Lung (tissue), 12 donors: ENCODE data around the gene AK8. TPM values are rescaled to one million over a fixed set of nuclear protein-coding genes. Genes with fewer than 3 reads are reported as not detected.
"Not testable (repeated sequence)": the region's sequence is repeated elsewhere in the genome, so short reads cannot be mapped to it uniquely, and the experiment has no call there.

Experiments
- ATAC-seq: fragments of 200-7000 bp; cut with Tn5 transposase; one replicate; pipeline ENCODE4 v1.9.1; 2020; ENCODE audit warnings: moderate number of reproducible peaks; ENCODE audit not compliant: insufficient read depth, low FRiP score
- DNase-seq, 3 donors: peaks; one replicate each; pipeline ENCODE4 v3.0.0-alpha.2; 2013 to 2017
- H3K27ac ChIP-seq, 2 donors: one replicate each; pipeline ENCODE4 v1.5.1; 2013; ENCODE audit warnings: mild to moderate bottlenecking in 2 of 2, moderate library complexity in 2 of 2, control low read depth in 1 of 2, inconsistent platforms in 1 of 2, low read depth in 1 of 2, low read length in 1 of 2
- H3K27me3 ChIP-seq, 3 donors: one replicate each; pipeline ENCODE4 v1.5.1; 2013; ENCODE audit warnings: low read length in 2 of 3; ENCODE audit not compliant: control insufficient read depth in 3 of 3, insufficient read depth in 3 of 3
- H3K36me3 ChIP-seq, 4 donors: one replicate each; pipeline ENCODE4 v1.5.1; 2013; ENCODE audit warnings: low read length in 4 of 4, mild to moderate bottlenecking in 1 of 4, moderate library complexity in 1 of 4; ENCODE audit not compliant: control insufficient read depth in 4 of 4, insufficient read depth in 4 of 4
- H3K4me1 ChIP-seq, 5 donors: one replicate each; pipeline ENCODE4 v1.5.1; 2013; ENCODE audit warnings: low read length in 5 of 5, mild to moderate bottlenecking in 2 of 5, moderate library complexity in 1 of 5; ENCODE audit not compliant: control insufficient read depth in 5 of 5, insufficient read depth in 5 of 5
- H3K4me3 ChIP-seq: one replicate; pipeline ENCODE4 v1.5.1; 2013; ENCODE audit warnings: mild to moderate bottlenecking, control low read depth, moderate library complexity
- H3K9ac ChIP-seq, 2 donors: one replicate each; pipeline ENCODE4 v1.5.1; 2013; ENCODE audit warnings: low read length in 2 of 2, control low read depth in 1 of 2; ENCODE audit not compliant: insufficient read depth in 1 of 2
- H3K9me3 ChIP-seq, 4 donors: one replicate each; pipeline ENCODE4 v1.5.1; 2013; ENCODE audit warnings: low read length in 3 of 4, mild to moderate bottlenecking in 1 of 4, moderate library complexity in 1 of 4; ENCODE audit not compliant: control insufficient read depth in 4 of 4, insufficient read depth in 3 of 4
- CTCF ChIP-seq: IDR thresholded peaks from 2 replicates; pipeline ENCODE4 v1.5.1; 2012; ENCODE audit warnings: mild to moderate bottlenecking; ENCODE audit errors: control extremely low read depth, extremely low read depth
- WGBS, 2 donors: extraction: QIAGEN DNeasy Blood & Tissue Kit; methylation state at CpG; one replicate each; pipeline ENCODE4 v1.1.7; 2013; 5-methylcytosine and 5-hydroxymethylcytosine counted together
- polyA plus RNA-seq, 2 donors: library from polyadenylated mRNA; stranded (reverse); fragments of 200-250 nt; gene quantifications; one replicate each; pipeline ENCODE4 v1.2.1, GENCODE V29; 2013
- total RNA-seq, 2 donors: library from RNA; depleted of rRNA in 1 of 2; stranded (reverse); fragments of >200 nt in 1 of 2; gene quantifications; one replicate each; pipeline ENCODE4 v1.2.1, GENCODE V29; 2014 to 2021
- donor health status: control.
- donor health status: control.
- donor health status: Bipolar disorder and iron deficiency.
- donor health status: healthy.
- donor health status: DM: yes; HTN: yes; CAD: no.

Gene AK8
- total and polyA plus RNA-seq, 4 donors: 1.9 to 10.6 (median 3.7) TPM

GRCh38 chr9:132773764-132774339, 104.2 kb downstream of the AK8 start:
- Histone ChIP-seq H3K9me3 (peaks cover 0 to 4% (median 0%) of the 10 kb centered on the region in 4 donors), H3K36me3 (no peaks in the 10 kb centered on the region), H3K27ac (no peak overlapping the region), H3K4me3 (no peak overlapping the region), H3K27me3 (no peaks in the 10 kb centered on the region), H3K4me1 (peaks cover 0 to 9% (median 1%) of the 10 kb centered on the region in 5 donors), H3K9ac (no peak overlapping the region)
- TF ChIP-seq CTCF: no peak
- 71 to 72% methylated on average over 7 of the region's 7 CpGs for WGBS, 2 donors
- DNase-seq (no peak), ATAC-seq (no peak)

DNA sequence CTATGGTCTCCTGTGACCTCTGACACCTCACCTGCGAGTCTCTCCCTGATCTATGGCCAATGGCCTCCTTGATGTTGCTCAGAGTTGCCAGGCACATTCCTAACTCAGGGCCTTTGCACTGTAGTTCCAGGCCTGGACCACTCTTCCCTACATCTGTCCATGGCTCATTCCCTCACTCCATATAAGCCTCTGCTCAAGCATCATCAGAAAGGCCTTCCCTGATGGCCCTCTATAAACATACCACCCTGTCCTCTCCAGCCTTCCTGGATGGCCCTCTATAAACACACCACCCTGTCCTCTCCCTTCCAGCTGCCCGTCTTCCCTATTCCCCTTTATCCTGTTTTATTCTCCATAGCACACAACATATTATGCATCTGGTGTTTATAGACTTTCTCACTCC, 105.0 kb downstream of the AK8 start:
- ATAC-seq (no peak), DNase-seq (no peak)
- 92 to 93% methylated on average over 2 of the region's 2 CpGs for WGBS, 2 donors

GRCh38 chr9:132771752-132772151, 106.3 kb downstream of the AK8 start:
- H3K9ac ChIP-seq, DNase-seq, H3K27me3 ChIP-seq, H3K9me3 ChIP-seq, H3K27ac ChIP-seq, H3K4me3 ChIP-seq, H3K36me3 ChIP-seq, ATAC-seq: not testable (repeated sequence)
- peaks cover 0 to 12% (median 3%) of the 10 kb centered on the region in 5 donors for H3K4me1 ChIP-seq
- WGBS, 2 donors: 96 to 98% methylated on average over 5 of the region's 5 CpGs

More for the DNA sequence above, 105.0 kb downstream of the AK8 start:
- Histone ChIP-seq H3K4me1 (peaks cover 0 to 12% (median 3%) of the 10 kb centered on the region in 5 donors), H3K27me3 (no peaks in the 10 kb centered on the region), H3K36me3 (no peaks in the 10 kb centered on the region), H3K9me3 (peaks cover 0 to 4% (median 0%) of the 10 kb centered on the region in 4 donors), H3K4me3 (no peak overlapping the region), H3K9ac (no peak overlapping the region), H3K27ac (no peak overlapping the region)
- no peak for TF ChIP-seq CTCF

- Histone ChIP-seq H3K9me3 (peaks cover 0 to 4% (median 0%) of the 10 kb centered on the region in 4 donors), H3K27ac (peak overlapping the region in 1 of 2 donors; percentile 0), H3K4me3 (no peak overlapping the region), H3K27me3 (no peaks in the 10 kb centered on the region), H3K9ac (no peak overlapping the region), H3K4me1 (peaks cover 0 to 12% (median 3%) of the 10 kb centered on the region in 5 donors), H3K36me3 (no peaks in the 10 kb centered on the region)
- ATAC-seq: no peak
- no peak for TF ChIP-seq CTCF
- peak in 1 of 3 donors; percentile 6 for DNase-seq
- 77 to 82% methylated on average over 10 of the region's 10 CpGs for WGBS, 2 donors
Measured at GRCh38 chr9:132770770-132771310, 107.2 kb downstream of the AK8 start.
